GM12864 (cell line): ENCODE data around the gene SLC4A8.

ENCODE experiments used
- DNase-seq: peaks from one replicate; pipeline ENCODE4 v3.0.0-alpha.2; 2011; ENCODE audit warnings: low read depth
- H3K4me3 ChIP-seq: 2 replicates; pipeline ENCODE4 v1.5.1; 2011; ENCODE audit warnings: mild to moderate bottlenecking, low read depth, low read length, control low read depth
- CTCF ChIP-seq: IDR thresholded peaks from 2 replicates; pipeline ENCODE4 v1.5.1; 2011; ENCODE audit warnings: low read depth, mild to moderate bottlenecking, moderate library complexity, low read length, control low read depth, inconsistent platforms; ENCODE audit errors: missing control alignments

Gene SLC4A8

GRCh38 chr12:51475543-51475942 is 50.9 kb downstream of the SLC4A8 start:
- no peak for TF ChIP-seq CTCF
- DNase-seq = no peak
- no peak overlapping the region for H3K4me3 ChIP-seq

GRCh38 chr12:51480978-51481377 is 56.3 kb downstream of the SLC4A8 start:
- DNase-seq = no peak
- TF ChIP-seq CTCF = no peak
- no peak overlapping the region for H3K4me3 ChIP-seq

- no peak for DNase-seq
- TF ChIP-seq CTCF = no peak
- no peak overlapping the region for H3K4me3 ChIP-seq
Measured at GRCh38 chr12:51482929-51483697, 58.5 kb downstream of the SLC4A8 start.

GRCh38 chr12:51484119-51484518 is 59.5 kb downstream of the SLC4A8 start:
- no peak overlapping the region for H3K4me3 ChIP-seq
- DNase-seq = no peak
- TF ChIP-seq CTCF = no peak

GRCh38 chr12:51488281-51488680 is 63.6 kb downstream of the SLC4A8 start:
- no peak for DNase-seq
- no peak for TF ChIP-seq CTCF
- H3K4me3 ChIP-seq = no peak overlapping the region

GRCh38 chr12:51493281-51493680 is 68.7 kb downstream of the SLC4A8 start:
- H3K4me3 ChIP-seq = no peak overlapping the region
- no peak for TF ChIP-seq CTCF
- no peak for DNase-seq

GRCh38 chr12:51496895-51497294 is 72.3 kb downstream of the SLC4A8 start:
- TF ChIP-seq CTCF = no peak
- no peak for DNase-seq
- H3K4me3 ChIP-seq = no peak overlapping the region
